HCT116 (cell line): ENCODE measurements around the gene DTNB. TPM values are rescaled to one million over a fixed set of nuclear protein-coding genes. Genes with fewer than 3 reads are reported as not detected.

Experiments used
- ATAC-seq: fragments of 200-7000 bp; cut with Tn5 transposase; 2 replicates; pipeline ENCODE4 v1.9.1; 2020; ENCODE audit warnings: mild to moderate bottlenecking, moderate library complexity
- BruUV-seq: library from RNA; stranded (reverse); fragments of 400-500 nt; replicated peaks from 2 replicates; lab custom pipeline; 2021; lab: Mats Ljungman, UMichigan
- CTCF ChIA-PET: fragments of 300-600 bp; sonication (Branson Sonifier 250); formaldehyde crosslinking; loops from one replicate; lab custom pipeline; 2021; ENCODE audit warnings: antibody characterized with exemption; lab: Charles Lee
- POLR2A ChIA-PET: fragments of 300-600, 350-600 bp; sonication (Branson Sonifier 250); formaldehyde crosslinking; loops from one replicate; lab custom pipeline; 2021; ENCODE audit warnings: antibody characterized with exemption; lab: Charles Lee
- RAD21 ChIA-PET, 2 experiments: fragments of 300-600 bp; sonication (Branson Sonifier 250); formaldehyde crosslinking; loops; one replicate each; lab custom pipeline; 2023; ENCODE audit warnings: low total read pairs in 2 of 2; ENCODE audit not compliant: uncharacterized antibody in 2 of 2, unreplicated experiment in 2 of 2, low non-redundant PET in 1 of 2; lab: Charles Lee
- DNase-seq: peaks from one replicate; pipeline ENCODE4 v3.0.0-alpha.2; 2010; ENCODE audit warnings: low read depth, low spot score
- H2AFZ ChIP-seq: fragments of 200-600 bp; shearing (Covaris generic), sonication (generic); 2 replicates; pipeline ENCODE4 v1.6.1; 2017; ENCODE audit warnings: low read depth, mixed run types, mixed read lengths, antibody characterized with exemption, low read length; ENCODE audit not compliant: poor library complexity, severe bottlenecking
- H3K27ac ChIP-seq: 2 replicates; pipeline ENCODE4 v1.5.1; 2012; ENCODE audit warnings: low read depth, low read length
- H3K27me3 ChIP-seq: fragments of 200-600 bp; sonication (generic); 2 replicates; pipeline ENCODE4 v1.6.1; 2016; ENCODE audit warnings: mixed run types, low read length, mixed read lengths; ENCODE audit not compliant: insufficient read depth
- H3K36me3 ChIP-seq, 2 experiments: fragments of 200-500 bp in 1 of 2; fragments of 200-600 bp in 1 of 2; sonication (Bioruptor generic) in 1 of 2; sonication (generic) in 1 of 2; 2 replicates each; pipeline versions ENCODE4 v1.5.1 to v1.6.1; 2014 to 2016; ENCODE audit warnings: low read length in 2 of 2, inconsistent platforms in 1 of 2, mixed read lengths in 1 of 2, mixed run types in 1 of 2; ENCODE audit not compliant: insufficient read depth in 2 of 2, control insufficient read depth in 1 of 2
- H3K4me1 ChIP-seq, 2 experiments: fragments of 200-600 bp in 1 of 2; sonication (generic) in 1 of 2; 2 replicates each; pipeline versions ENCODE4 v1.5.1 to v1.6.1; 2012 to 2017; ENCODE audit warnings: low read length in 2 of 2, inconsistent platforms in 1 of 2, mild to moderate bottlenecking in 1 of 2, mixed read lengths in 1 of 2, mixed run types in 1 of 2, moderate library complexity in 1 of 2; ENCODE audit not compliant: insufficient read depth in 2 of 2, control insufficient read depth in 1 of 2
- H3K4me2 ChIP-seq: fragments of 200-600 bp; sonication (generic); 2 replicates; pipeline ENCODE4 v1.6.1; 2017; ENCODE audit warnings: mixed run types, low read length, mixed read lengths
- H3K4me3 ChIP-seq, 2 experiments: fragments of 200-600 bp in 1 of 2; sonication (generic) in 1 of 2; replicated peaks in 1 of 2; 2 replicates each; pipeline ENCODE4 v1.5.1; 2011 to 2016; ENCODE audit warnings: low read length in 2 of 2, control low read depth in 1 of 2, low read depth in 1 of 2, mild to moderate bottlenecking in 1 of 2, mixed read lengths in 1 of 2, mixed run types in 1 of 2
- H3K79me2 ChIP-seq: fragments of 200-600 bp; sonication (generic); 2 replicates; pipeline ENCODE4 v1.6.1; 2017; ENCODE audit warnings: mild to moderate bottlenecking, mixed run types, low read length, moderate library complexity, mixed read lengths; ENCODE audit not compliant: insufficient read depth
- H3K9ac ChIP-seq: fragments of 200-600 bp; sonication (generic); 2 replicates; pipeline ENCODE4 v1.6.1; 2016; ENCODE audit warnings: low read length, mixed read lengths
- H3K9me2 ChIP-seq: fragments of 200-600 bp; sonication (generic), shearing (Covaris generic); 2 replicates; pipeline ENCODE4 v1.6.1; 2017; ENCODE audit warnings: mixed run types, mild to moderate bottlenecking, moderate library complexity; ENCODE audit not compliant: insufficient read depth
- H3K9me3 ChIP-seq, 2 experiments: fragments of 200-500 bp in 1 of 2; fragments of 200-600 bp in 1 of 2; sonication (Bioruptor generic) in 1 of 2; sonication (generic) in 1 of 2; 2 replicates each; pipeline ENCODE4 v1.6.1; 2014 to 2017; ENCODE audit warnings: low read length in 2 of 2, mixed read lengths in 2 of 2, inconsistent platforms in 1 of 2, low read depth in 1 of 2, mild to moderate bottlenecking in 1 of 2, mixed run types in 1 of 2, moderate library complexity in 1 of 2; ENCODE audit not compliant: control insufficient read depth in 1 of 2, insufficient read depth in 1 of 2
- H4K20me1 ChIP-seq: fragments of 200-600 bp; sonication (generic), shearing (Covaris generic); 2 replicates; pipeline ENCODE4 v1.6.1; 2017; ENCODE audit warnings: mixed run types, mild to moderate bottlenecking, moderate library complexity; ENCODE audit not compliant: insufficient read depth
- ATF3 ChIP-seq: IDR thresholded peaks from 2 replicates; pipeline ENCODE4 v1.6.1; 2012
- CEBPB ChIP-seq: IDR thresholded peaks from 2 replicates; pipeline ENCODE4 v1.6.1; 2012; ENCODE audit warnings: low read depth
- EGR1 ChIP-seq: IDR thresholded peaks from 2 replicates; pipeline ENCODE4 v1.6.1; 2012; ENCODE audit warnings: low read depth
- ELF1 ChIP-seq: IDR thresholded peaks from 2 replicates; pipeline ENCODE4 v1.6.1; 2012; ENCODE audit warnings: low read depth, borderline replicate concordance
- EZH2 ChIP-seq: fragments of 200-600 bp; sonication (generic); IDR thresholded peaks from 2 replicates; pipeline ENCODE4 v1.6.1; 2017; ENCODE audit warnings: antibody characterized with exemption, mixed run types
- FOSL1 ChIP-seq: IDR thresholded peaks from 2 replicates; pipeline ENCODE4 v1.6.1; 2012; ENCODE audit warnings: low read depth
- JUND ChIP-seq: IDR thresholded peaks from 2 replicates; pipeline ENCODE4 v1.6.1; 2012
- MAX ChIP-seq: IDR thresholded peaks from 2 replicates; pipeline ENCODE4 v1.6.1; 2012
- POLR2A ChIP-seq: IDR thresholded peaks from 2 replicates; pipeline ENCODE4 v1.7.0; 2011; ENCODE audit warnings: borderline replicate concordance; ENCODE audit not compliant: insufficient read depth, insufficient read length; ENCODE audit errors: extremely low read depth
- POLR2AphosphoS5 ChIP-seq: IDR thresholded peaks from 2 replicates; pipeline ENCODE4 v1.6.1; 2011; ENCODE audit warnings: mild to moderate bottlenecking, low read depth, low read length, moderate library complexity
- REST ChIP-seq: IDR thresholded peaks from 2 replicates; pipeline ENCODE4 v1.6.1; 2012; ENCODE audit warnings: low read depth
- SP1 ChIP-seq: IDR thresholded peaks from 2 replicates; pipeline ENCODE4 v1.6.1; 2012; ENCODE audit warnings: low read depth
- SRF ChIP-seq: IDR thresholded peaks from 2 replicates; pipeline ENCODE4 v1.6.1; 2012; ENCODE audit warnings: low read depth
- TCF7L2 ChIP-seq: IDR thresholded peaks from 2 replicates; pipeline ENCODE4 v1.7.0; 2011; ENCODE audit warnings: borderline replicate concordance, inconsistent platforms; ENCODE audit not compliant: insufficient read depth, insufficient read length; ENCODE audit errors: extremely low read depth
- YY1 ChIP-seq: IDR thresholded peaks from 2 replicates; pipeline ENCODE4 v1.6.1; 2011; ENCODE audit warnings: low read length, low read depth, moderate library complexity, mild to moderate bottlenecking; ENCODE audit not compliant: insufficient replicate concordance; ENCODE audit errors: extremely low read depth
- ZFX ChIP-seq: fragments of 450-650 bp; IDR thresholded peaks from 2 replicates; pipeline ENCODE4 v1.6.1; 2017
- ZNF274 ChIP-seq: fragments of 200-500 bp; sonication (Bioruptor generic); IDR thresholded peaks from 2 replicates; pipeline ENCODE4 v1.6.1; 2014; ENCODE audit warnings: mild to moderate bottlenecking, low read depth, low read length, inconsistent platforms
- intact Hi-C: fragments of 100-400 bp; cut with micrococcal nuclease; formaldehyde crosslinking; loops from 2 replicates; pipeline ENCODE4 v1.10.0; 2022
- total RNA-seq: library from RNA; stranded (reverse); gene quantifications from one replicate; pipeline ENCODE4 v1.2.1, GENCODE V29; 2021; ENCODE audit not compliant: unreplicated experiment

Gene DTNB
- total RNA-seq, 1 experiment from 2014 or later, result 30.2 TPM

GRCh38 chr2:25492726-25493125 lies 180.7 kb downstream of the DTNB start:
- H3K4me2 ChIP-seq, result no peak overlapping the region
- ChIA-PET POLR2A (no interaction called here), CTCF (interaction anchor here (1.4 kb wide), 1 partner anchor 131 kb away, joined by 4 read pairs; no protein-coding TSS in a partner anchor), RAD21 (no interaction called here)
- H3K9ac ChIP-seq, result no peak overlapping the region
- H3K27me3 ChIP-seq, result no peaks in the 10 kb centered on the region
- TF ChIP-seq ZNF274, result no peak
- TF ChIP-seq MAX, result no peak
- TF ChIP-seq SP1, result no peak
- TF ChIP-seq YY1, result no peak
- TF ChIP-seq EZH2, result no peak
- TF ChIP-seq POLR2AphosphoS5, result no peak
- no peak for TF ChIP-seq JUND
- TF ChIP-seq ZFX, result no peak
- no peak for TF ChIP-seq FOSL1
- TF ChIP-seq ATF3, result no peak
- no peak for TF ChIP-seq ELF1
- no peak for TF ChIP-seq SRF
- no peak for TF ChIP-seq POLR2A
- TF ChIP-seq TCF7L2, result no peak
- no peak for TF ChIP-seq CEBPB
- no peak for TF ChIP-seq REST
- TF ChIP-seq EGR1, result no peak
- H3K79me2 ChIP-seq, result no peaks in the 10 kb centered on the region
- no peaks in the 10 kb centered on the region for H3K9me2 ChIP-seq
- no peak overlapping the region for H3K27ac ChIP-seq
- no peaks in the 10 kb centered on the region for H3K36me3 ChIP-seq
- H3K4me3 ChIP-seq, result no peak overlapping the region
- no peaks in the 10 kb centered on the region for H3K9me3 ChIP-seq
- no peaks in the 10 kb centered on the region for H3K4me1 ChIP-seq
- ATAC-seq, result no peak
- no peak overlapping the region for H2AFZ ChIP-seq
- intact Hi-C loops, result no loop called here
- BruUV-seq, result no TSS peak
- DNase-seq, result no peak
- H4K20me1 ChIP-seq, result no peaks in the 10 kb centered on the region
